Activated CD4-positive, alpha-beta T cell treated with anti-CD3 and anti-CD28 coated beads, Interleukin-2, amount 50 U/mL, for 1 hour (primary cell): Measurements from ENCODE around the gene PKHD1.

Experiments
- DNase-seq: peaks from one replicate; pipeline ENCODE4 v3.0.0-alpha.2; 2020

PKHD1 gene

GRCh38 chr6:52087498-52087999 is at the start of gene PKHD1:
Gene PKHD1 (minus strand): TSS chr6:52087613. CDS start chr6:52084933, 2,680 bp downstream.
- no peak for DNase-seq

- no peak for DNase-seq
Observed at GRCh38 chr6:52136934-52137467, 49.6 kb upstream of the PKHD1 start.

- DNase-seq = no peak
Observed at GRCh38 chr6:52136055-52136454, 48.6 kb upstream of the PKHD1 start.

- DNase-seq = no peak
Observed at GRCh38 chr6:52135217-52135616, 47.8 kb upstream of the PKHD1 start.

- no peak for DNase-seq
Observed at GRCh38 chr6:52134011-52134410, 46.6 kb upstream of the PKHD1 start.

- DNase-seq = no peak
Observed at GRCh38 chr6:52133324-52133723, 45.9 kb upstream of the PKHD1 start.

- DNase-seq = no peak
Observed at GRCh38 chr6:52132292-52132691, 44.9 kb upstream of the PKHD1 start.

- no peak for DNase-seq
Observed at GRCh38 chr6:52130440-52130839, 43.0 kb upstream of the PKHD1 start.

GRCh38 chr6:52127957-52128356 is 40.5 kb upstream of the PKHD1 start:
- no peak for DNase-seq

GRCh38 chr6:52126231-52126630 is 38.8 kb upstream of the PKHD1 start:
- no peak for DNase-seq

- no peak for DNase-seq
Observed at GRCh38 chr6:52125572-52125971, 38.2 kb upstream of the PKHD1 start.

- no peak for DNase-seq
Observed at GRCh38 chr6:52125139-52125538, 37.7 kb upstream of the PKHD1 start.

GRCh38 chr6:52124126-52125121 is 37.0 kb upstream of the PKHD1 start:
- no peak for DNase-seq

- no peak for DNase-seq
Observed at GRCh38 chr6:52123251-52123650, 35.8 kb upstream of the PKHD1 start.

GRCh38 chr6:52117352-52117751 is 29.9 kb upstream of the PKHD1 start:
- DNase-seq = no peak

- DNase-seq = no peak
Observed at GRCh38 chr6:52116605-52116948, 29.2 kb upstream of the PKHD1 start.

GRCh38 chr6:52115891-52116604 is 28.6 kb upstream of the PKHD1 start:
- DNase-seq = no peak

GRCh38 chr6:52115145-52115741 is 27.8 kb upstream of the PKHD1 start:
- DNase-seq = no peak

GRCh38 chr6:52109171-52109571 is 21.8 kb upstream of the PKHD1 start:
- no peak for DNase-seq

GRCh38 chr6:52108128-52108527 is 20.7 kb upstream of the PKHD1 start:
- DNase-seq = no peak

GRCh38 chr6:52106994-52107393 is 19.6 kb upstream of the PKHD1 start:
- no peak for DNase-seq

- DNase-seq = no peak
Observed at GRCh38 chr6:52104979-52105378, 17.6 kb upstream of the PKHD1 start.

- DNase-seq = no peak
Observed at GRCh38 chr6:52103623-52104022, 16.2 kb upstream of the PKHD1 start.
